Upper lobe of left lung (tissue), 6 donors: ENCODE measurements around the gene THAP8. TPM values are rescaled to one million over a fixed set of nuclear protein-coding genes. Genes with fewer than 3 reads are reported as not detected.

Source experiments
- ATAC-seq, 2 donors: fragments of 200-7000 bp; cut with Tn5 transposase; one replicate each; pipeline ENCODE4 v1.9.1; 2022; ENCODE audit warnings: mild to moderate bottlenecking in 2 of 2, moderate library complexity in 2 of 2; ENCODE audit not compliant: low FRiP score in 2 of 2
- DNase-seq, 2 donors: peaks; one replicate each; pipeline ENCODE4 v3.0.0-alpha.2; 2019 to 2020
- H3K27ac ChIP-seq, 4 donors: fragments of 200-600 bp; sonication (generic); one replicate each; pipeline ENCODE4 v1.5.1; 2016 to 2019
- H3K27me3 ChIP-seq, 4 donors: fragments of 200-600 bp; sonication (generic); one replicate each; pipeline ENCODE4 v1.5.1; 2017 to 2019
- H3K36me3 ChIP-seq, 4 donors: fragments of 200-600 bp; sonication (generic); one replicate each; pipeline ENCODE4 v1.5.1; 2016 to 2019
- H3K4me1 ChIP-seq, 4 donors: fragments of 200-600 bp; sonication (generic); one replicate each; pipeline ENCODE4 v1.5.1; 2018 to 2019
- H3K4me3 ChIP-seq, 4 donors: fragments of 200-600 bp; sonication (generic); one replicate each; pipeline ENCODE4 v1.5.1; 2017 to 2019; ENCODE audit warnings: mild to moderate bottlenecking in 2 of 4, moderate library complexity in 1 of 4
- H3K9me3 ChIP-seq, 4 donors: fragments of 200-600 bp; sonication (generic); one replicate each; pipeline ENCODE4 v1.5.1; 2018 to 2019
- CTCF ChIP-seq, 6 experiments: fragments of 450-650 bp in 4 of 6; fragments of 200-600 bp in 2 of 6; sonication (generic) in 2 of 6; IDR thresholded peaks; one replicate each; pipeline ENCODE4 v1.5.1; 2016 to 2019; ENCODE audit warnings: antibody characterized with exemption in 6 of 6
- EP300 ChIP-seq, 4 donors: sonication (generic); formaldehyde crosslinking; IDR thresholded peaks; one replicate each; pipeline ENCODE4 v1.5.1; 2017; ENCODE audit warnings: antibody characterized with exemption in 4 of 4, control low read depth in 2 of 4
- POLR2A ChIP-seq, 4 donors: fragments of 450-650 bp; IDR thresholded peaks; one replicate each; pipeline ENCODE4 v1.5.1; 2016 to 2017; ENCODE audit warnings: antibody characterized with exemption in 4 of 4, mild to moderate bottlenecking in 2 of 4
- POLR2AphosphoS5 ChIP-seq, 2 donors: sonication (generic); formaldehyde crosslinking; IDR thresholded peaks; one replicate each; pipeline ENCODE4 v1.5.1; 2017; ENCODE audit warnings: antibody characterized with exemption in 2 of 2
- WGBS, 2 donors: methylation state at CpG; one replicate each; pipeline ENCODE4 v1.1.5; 2017 to 2018; 5-methylcytosine and 5-hydroxymethylcytosine counted together
- total RNA-seq, 6 donors: library from RNA; depleted of rRNA in 4 of 6; stranded (reverse); fragments of >200 nt in 4 of 6; gene quantifications; one replicate each; pipeline versions ENCODE4 v1.1.0 to v1.2.1, GENCODE V29; 2016 to 2021
- donor health status: DM: no; HTN: no; CAD: no; lungs with moderate emphysema.
- donor health status: DM: no; HTN: yes; CAD: no; lungs with severe emphysema.

Gene THAP8
- total RNA-seq, 6 donors from 2014 or later, result 2.4 to 10.5 (median 7.8) TPM

- Histone ChIP-seq H3K9me3 (no peaks in the 10 kb centered on the region), H3K4me1 (peaks cover 0 to 12% (median 7%) of the 10 kb centered on the region in 4 donors), H3K27ac (no peak overlapping the region), H3K27me3 (peaks cover 0 to 7% (median 3%) of the 10 kb centered on the region in 4 donors), H3K36me3 (peaks cover 0 to 9% (median 3%) of the 10 kb centered on the region in 4 donors), H3K4me3 (no peak overlapping the region)
- 90% methylated on average over 5 to 8 of the region's 8 CpGs for WGBS, 2 donors
- TF ChIP-seq POLR2A (IDR thresholded peaks at IDR 0.05) (no peak), CTCF (IDR thresholded peaks at IDR 0.05) (no peak), POLR2AphosphoS5 (IDR thresholded peaks at IDR 0.05) (no peak), EP300 (IDR thresholded peaks at IDR 0.05) (no peak)
- ATAC-seq, result no peak
- no peak for DNase-seq
Observed at GRCh38 chr19:36030264-36031148, 23.6 kb downstream of the THAP8 start.

DNA sequence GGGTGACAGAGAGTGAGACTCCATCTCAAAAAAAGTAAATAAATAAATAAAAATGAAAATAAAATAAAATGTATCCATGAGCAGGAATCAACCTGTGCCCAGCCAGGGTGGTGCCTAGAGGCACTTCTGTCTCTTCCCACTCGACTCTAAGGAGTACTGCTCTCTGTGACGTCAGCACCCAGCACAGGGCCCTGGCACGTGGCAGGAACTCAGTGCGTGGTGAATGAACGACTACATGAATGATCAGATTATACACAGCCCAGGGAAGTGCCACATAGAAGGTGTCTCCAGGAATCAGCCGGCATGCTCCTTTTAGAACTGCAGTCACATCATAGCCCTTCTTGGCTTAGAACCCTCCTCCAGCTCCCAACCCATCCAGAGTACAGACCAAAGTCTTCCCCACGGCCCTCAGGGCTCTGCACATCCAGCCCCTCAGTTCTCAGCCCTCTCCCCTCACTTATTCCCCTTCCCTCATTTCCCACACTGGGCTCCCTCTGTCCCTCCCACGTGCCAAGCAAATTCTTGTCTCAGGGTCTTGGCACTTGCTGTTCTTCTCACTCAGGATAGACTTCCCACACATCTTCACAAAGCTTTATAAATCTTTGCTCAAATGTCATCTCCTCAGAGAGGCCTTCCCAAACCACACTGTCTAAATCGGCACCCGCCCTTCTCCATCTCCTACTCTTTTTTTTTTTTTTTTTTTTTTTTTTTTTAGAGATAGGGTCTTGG, 25.6 kb downstream of the THAP8 start:
- H3K36me3 ChIP-seq, result peaks cover 0 to 13% (median 4%) of the 10 kb centered on the region in 4 donors
- DNase-seq (no peak), ATAC-seq (no peak)
- peaks cover 0 to 7% (median 3%) of the 10 kb centered on the region in 4 donors for H3K27me3 ChIP-seq
- 85 to 87% methylated on average over 10 of the region's 10 CpGs for WGBS, 2 donors
- peaks cover 0 to 12% (median 7%) of the 10 kb centered on the region in 4 donors for H3K4me1 ChIP-seq
- no peak for TF ChIP-seq POLR2AphosphoS5 (IDR thresholded peaks at IDR 0.05)
- no peaks in the 10 kb centered on the region for H3K9me3 ChIP-seq
- H3K27ac ChIP-seq, result no peak overlapping the region
- no peak overlapping the region for H3K4me3 ChIP-seq

GRCh38 chr19:36027696-36028095, 26.4 kb downstream of the THAP8 start:
- ATAC-seq, result no peak
- WGBS, 2 donors, result 93 to 98% methylated on average over 6 of the region's 6 CpGs
- DNase-seq, result no peak
- Histone ChIP-seq H3K27me3 (peaks cover 0 to 7% (median 3%) of the 10 kb centered on the region in 4 donors), H3K4me3 (no peak overlapping the region), H3K27ac (no peak overlapping the region), H3K36me3 (peaks cover 0 to 13% (median 6%) of the 10 kb centered on the region in 4 donors), H3K4me1 (peaks cover 0 to 7% (median 4%) of the 10 kb centered on the region in 4 donors), H3K9me3 (no peaks in the 10 kb centered on the region)
- no peak for TF ChIP-seq EP300 (IDR thresholded peaks at IDR 0.05)
- no peak for TF ChIP-seq POLR2AphosphoS5 (IDR thresholded peaks at IDR 0.05)
- no peak for TF ChIP-seq POLR2A (IDR thresholded peaks at IDR 0.05)
- TF ChIP-seq CTCF (IDR thresholded peaks at IDR 0.05), result no peak

GRCh38 chr19:36026091-36026876, 27.8 kb downstream of the THAP8 start:
- no peak overlapping the region for H3K27ac ChIP-seq
- H3K4me1 ChIP-seq, result no peaks in the 10 kb centered on the region
- H3K36me3 ChIP-seq, result peaks cover 0 to 19% (median 9%) of the 10 kb centered on the region in 4 donors
- H3K27me3 ChIP-seq, result no peaks in the 10 kb centered on the region
- peak; percentile 15 to 31 for ATAC-seq
- DNase-seq, result peak in 1 of 2 donors; percentile 74
- WGBS, 2 donors, result 92 to 97% methylated on average over 38 to 49 of the region's 49 CpGs
- TF ChIP-seq CTCF (IDR thresholded peaks at IDR 0.05) (no peak), POLR2A (IDR thresholded peaks at IDR 0.05) (no peak), EP300 (IDR thresholded peaks at IDR 0.05) (no peak), POLR2AphosphoS5 (IDR thresholded peaks at IDR 0.05) (no peak)
- no peak overlapping the region for H3K4me3 ChIP-seq
- no peaks in the 10 kb centered on the region for H3K9me3 ChIP-seq
